HEK293 (cell line): ENCODE data around the gene NPIPA8.
"Not testable (repeated sequence)": the region's sequence is repeated elsewhere in the genome, so short reads cannot be mapped to it uniquely, and the experiment has no call there.

ENCODE experiments used
- BCL11A ChIP-seq: fragments of 450-650 bp; formaldehyde crosslinking; IDR thresholded peaks from 2 replicates; pipeline ENCODE4 v1.5.1; 2016; ENCODE audit warnings: low read depth, missing biosample characterization, missing genetic modification characterization
- ZBTB21 ChIP-seq: fragments of 450-650 bp; formaldehyde crosslinking; IDR thresholded peaks from 2 replicates; pipeline ENCODE4 v1.5.1; 2017; ENCODE audit warnings: missing biosample characterization, missing genetic modification characterization
- ZNF133 ChIP-seq: fragments of 450-650 bp; formaldehyde crosslinking; IDR thresholded peaks from 2 replicates; pipeline ENCODE4 v1.5.1; 2016; ENCODE audit warnings: missing biosample characterization, missing genetic modification characterization
- ZNF274 ChIP-seq, 2 experiments: fragments of 200-500 bp in 1 of 2; fragments of 450-650 bp in 1 of 2; sonication (Bioruptor generic) in 1 of 2; formaldehyde crosslinking in 1 of 2; IDR thresholded peaks; 2 replicates each; pipeline versions ENCODE4 v1.5.1 to v1.6.1; 2014 to 2016; ENCODE audit warnings: borderline replicate concordance in 1 of 2, inconsistent platforms in 1 of 2, low read length in 1 of 2, missing biosample characterization in 1 of 2, missing genetic modification characterization in 1 of 2
- ZNF324 ChIP-seq: fragments of 450-650 bp; formaldehyde crosslinking; IDR thresholded peaks from 2 replicates; pipeline ENCODE4 v1.5.1; 2016; ENCODE audit warnings: missing biosample characterization, missing genetic modification characterization
- ZNF48 ChIP-seq: fragments of 450-650 bp; formaldehyde crosslinking; IDR thresholded peaks from 2 replicates; pipeline ENCODE4 v1.5.1; 2016; ENCODE audit warnings: missing biosample characterization, missing genetic modification characterization
- ZNF514 ChIP-seq: fragments of 450-650 bp; formaldehyde crosslinking; IDR thresholded peaks from 2 replicates; pipeline ENCODE4 v1.5.1; 2016; ENCODE audit warnings: missing biosample characterization, missing genetic modification characterization
- ZNF530 ChIP-seq: fragments of 450-650 bp; formaldehyde crosslinking; IDR thresholded peaks from 2 replicates; pipeline ENCODE4 v1.5.1; 2016; ENCODE audit warnings: low read depth, missing biosample characterization, missing genetic modification characterization
- ZNF544 ChIP-seq: fragments of 450-650 bp; formaldehyde crosslinking; IDR thresholded peaks from 2 replicates; pipeline ENCODE4 v1.5.0; 2017; ENCODE audit warnings: missing biosample characterization, missing genetic modification characterization
- ZNF624 ChIP-seq: fragments of 450-650 bp; formaldehyde crosslinking; IDR thresholded peaks from 2 replicates; pipeline ENCODE4 v1.5.1; 2017; ENCODE audit warnings: missing biosample characterization, missing genetic modification characterization
- TF ChIP-seq, protein P1 (sequence below): fragments of 450-650 bp; formaldehyde crosslinking; IDR thresholded peaks from 2 replicates; pipeline ENCODE4 v1.5.1; 2016; ENCODE audit warnings: missing biosample characterization, missing genetic modification characterization
- TF ChIP-seq, protein P2 (sequence below): fragments of 450-650 bp; formaldehyde crosslinking; conservative IDR thresholded peaks from 2 replicates; pipeline ENCODE4 v1.5.1; 2016; ENCODE audit warnings: low read depth, missing biosample characterization, missing genetic modification characterization

DNA sequence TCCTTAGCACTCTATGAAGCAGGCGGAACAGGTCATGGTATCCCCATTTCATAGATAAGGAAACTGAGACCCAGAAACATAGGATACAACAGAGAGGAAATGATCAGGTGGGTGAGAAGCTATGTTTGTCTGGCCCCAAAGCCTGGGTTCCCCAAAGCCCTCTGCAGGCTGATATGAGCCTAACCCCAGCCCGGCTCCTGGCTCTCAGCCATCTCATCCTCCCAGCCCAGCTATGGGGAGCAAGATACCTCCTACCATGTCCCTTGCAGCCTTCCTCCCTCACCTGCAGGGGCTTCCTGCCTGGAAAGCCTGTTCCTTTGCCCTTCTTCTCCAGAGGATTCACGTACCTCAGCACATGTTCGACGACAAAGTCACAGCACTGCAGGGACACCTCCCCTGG, 30.5 kb downstream of the NPIPA8 start:
- not testable (repeated sequence) for TF ChIP-seq BCL11A (tag by site-specific recombination); ZNF274 (IDR thresholded peaks at IDR 0.05; ENCODE audit: low read length); ZNF274 (tag by site-specific recombination; IDR thresholded peaks at IDR 0.05; ENCODE audit: borderline replicate concordance); ZNF514 (tag by site-specific recombination); ZNF133 (tag by site-specific recombination); ZNF48; ZBTB21 (tag by site-specific recombination); ZNF530 (tag by site-specific recombination); ZNF624 (tag by site-specific recombination); ZNF324 (tag by site-specific recombination); ZNF544 (tag by site-specific recombination)
- TF ChIP-seq, protein P1, sequence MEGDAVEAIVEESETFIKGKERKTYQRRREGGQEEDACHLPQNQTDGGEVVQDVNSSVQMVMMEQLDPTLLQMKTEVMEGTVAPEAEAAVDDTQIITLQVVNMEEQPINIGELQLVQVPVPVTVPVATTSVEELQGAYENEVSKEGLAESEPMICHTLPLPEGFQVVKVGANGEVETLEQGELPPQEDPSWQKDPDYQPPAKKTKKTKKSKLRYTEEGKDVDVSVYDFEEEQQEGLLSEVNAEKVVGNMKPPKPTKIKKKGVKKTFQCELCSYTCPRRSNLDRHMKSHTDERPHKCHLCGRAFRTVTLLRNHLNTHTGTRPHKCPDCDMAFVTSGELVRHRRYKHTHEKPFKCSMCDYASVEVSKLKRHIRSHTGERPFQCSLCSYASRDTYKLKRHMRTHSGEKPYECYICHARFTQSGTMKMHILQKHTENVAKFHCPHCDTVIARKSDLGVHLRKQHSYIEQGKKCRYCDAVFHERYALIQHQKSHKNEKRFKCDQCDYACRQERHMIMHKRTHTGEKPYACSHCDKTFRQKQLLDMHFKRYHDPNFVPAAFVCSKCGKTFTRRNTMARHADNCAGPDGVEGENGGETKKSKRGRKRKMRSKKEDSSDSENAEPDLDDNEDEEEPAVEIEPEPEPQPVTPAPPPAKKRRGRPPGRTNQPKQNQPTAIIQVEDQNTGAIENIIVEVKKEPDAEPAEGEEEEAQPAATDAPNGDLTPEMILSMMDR = not testable (repeated sequence)
- TF ChIP-seq, protein P2, sequence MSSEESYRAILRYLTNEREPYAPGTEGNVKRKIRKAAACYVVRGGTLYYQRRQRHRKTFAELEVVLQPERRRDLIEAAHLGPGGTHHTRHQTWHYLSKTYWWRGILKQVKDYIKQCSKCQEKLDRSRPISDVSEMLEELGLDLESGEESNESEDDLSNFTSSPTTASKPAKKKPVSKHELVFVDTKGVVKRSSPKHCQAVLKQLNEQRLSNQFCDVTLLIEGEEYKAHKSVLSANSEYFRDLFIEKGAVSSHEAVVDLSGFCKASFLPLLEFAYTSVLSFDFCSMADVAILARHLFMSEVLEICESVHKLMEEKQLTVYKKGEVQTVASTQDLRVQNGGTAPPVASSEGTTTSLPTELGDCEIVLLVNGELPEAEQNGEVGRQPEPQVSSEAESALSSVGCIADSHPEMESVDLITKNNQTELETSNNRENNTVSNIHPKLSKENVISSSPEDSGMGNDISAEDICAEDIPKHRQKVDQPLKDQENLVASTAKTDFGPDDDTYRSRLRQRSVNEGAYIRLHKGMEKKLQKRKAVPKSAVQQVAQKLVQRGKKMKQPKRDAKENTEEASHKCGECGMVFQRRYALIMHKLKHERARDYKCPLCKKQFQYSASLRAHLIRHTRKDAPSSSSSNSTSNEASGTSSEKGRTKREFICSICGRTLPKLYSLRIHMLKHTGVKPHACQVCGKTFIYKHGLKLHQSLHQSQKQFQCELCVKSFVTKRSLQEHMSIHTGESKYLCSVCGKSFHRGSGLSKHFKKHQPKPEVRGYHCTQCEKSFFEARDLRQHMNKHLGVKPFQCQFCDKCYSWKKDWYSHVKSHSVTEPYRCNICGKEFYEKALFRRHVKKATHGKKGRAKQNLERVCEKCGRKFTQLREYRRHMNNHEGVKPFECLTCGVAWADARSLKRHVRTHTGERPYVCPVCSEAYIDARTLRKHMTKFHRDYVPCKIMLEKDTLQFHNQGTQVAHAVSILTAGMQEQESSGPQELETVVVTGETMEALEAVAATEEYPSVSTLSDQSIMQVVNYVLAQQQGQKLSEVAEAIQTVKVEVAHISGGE (tag by site-specific recombination) = not testable (repeated sequence)
